HG03432 (cell line): ENCODE measurements around the gene KCNJ6.
"Not testable (repeated sequence)": the region's sequence is repeated elsewhere in the genome, so short reads cannot be mapped to it uniquely, and the experiment has no call there.

Source experiments
- ATAC-seq: cut with Tn5 transposase; IDR thresholded peaks from one replicate; pipeline ENCODE4 v1.9.1; 2021; ENCODE audit warnings: mild to moderate bottlenecking, moderate library complexity; ENCODE audit not compliant: unreplicated experiment

KCNJ6 gene

GRCh38 chr21:37618081-37618480 lies 298.2 kb downstream of the KCNJ6 start:
- ATAC-seq = no peak

DNA sequence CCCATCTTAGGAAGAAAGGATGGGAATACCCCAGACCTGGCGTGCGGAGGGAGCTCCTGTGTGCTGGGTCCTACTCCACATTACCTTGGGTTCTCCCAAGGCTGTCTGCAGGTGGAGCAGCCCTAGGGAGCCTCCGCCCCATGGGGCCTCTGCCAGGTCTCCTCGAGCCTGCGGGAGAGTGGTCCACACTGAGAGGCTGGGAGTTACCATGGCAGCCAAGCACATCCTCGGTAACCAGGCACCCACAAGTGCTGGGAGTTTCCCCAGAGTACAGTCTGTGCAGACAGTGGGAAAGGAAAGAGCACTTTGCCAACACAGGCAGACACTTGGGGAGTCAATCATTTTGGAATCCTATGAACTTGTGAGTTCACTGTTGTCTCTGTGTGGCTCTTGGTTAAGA lies 300.3 kb downstream of the KCNJ6 start:
- ATAC-seq = no peak

DNA sequence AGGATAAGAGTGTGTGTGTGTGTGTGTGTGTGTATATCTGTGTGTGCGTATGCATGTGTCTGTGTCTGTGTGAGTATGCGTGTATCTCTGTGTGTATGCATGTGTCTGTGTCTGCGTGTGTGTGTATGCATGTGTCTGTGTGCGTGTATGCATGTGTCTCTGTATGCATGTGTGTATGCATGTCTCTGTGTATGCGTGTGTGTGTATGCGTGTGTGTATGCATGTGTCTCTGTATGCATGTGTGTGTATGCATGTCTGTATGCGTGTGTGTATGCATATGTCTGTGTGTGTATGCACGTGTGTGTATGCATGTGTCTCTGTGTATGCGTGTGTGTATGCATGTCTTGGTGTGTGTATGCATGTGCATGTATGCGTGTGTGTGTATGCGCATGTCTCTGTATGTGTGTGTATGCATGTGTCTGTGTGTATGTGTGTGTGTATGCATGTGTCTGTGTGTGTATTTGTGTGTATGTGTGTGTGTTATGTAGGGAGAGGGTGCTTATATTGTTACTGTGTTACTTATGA lies 301.8 kb downstream of the KCNJ6 start:
- ATAC-seq = no peak

DNA sequence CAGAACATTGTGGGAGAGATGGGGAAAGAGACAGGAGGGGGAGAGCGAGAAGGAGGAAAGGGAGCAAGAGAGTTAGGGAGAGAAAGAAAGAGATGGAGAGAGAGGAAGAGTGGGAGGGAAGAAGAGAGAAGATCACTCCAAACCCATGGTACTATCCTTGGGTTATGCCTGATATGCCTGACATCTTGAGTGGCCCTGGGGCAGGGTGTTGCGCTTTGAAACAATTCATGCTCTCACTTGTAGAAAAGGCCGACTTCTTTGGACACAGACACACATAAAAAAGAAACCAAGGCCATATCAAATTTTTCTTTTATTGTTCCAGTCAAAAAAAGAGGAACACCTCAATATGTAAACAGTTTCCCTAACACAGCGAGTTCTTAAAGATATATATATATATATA lies 309.2 kb downstream of the KCNJ6 start:
- no peak for ATAC-seq

DNA sequence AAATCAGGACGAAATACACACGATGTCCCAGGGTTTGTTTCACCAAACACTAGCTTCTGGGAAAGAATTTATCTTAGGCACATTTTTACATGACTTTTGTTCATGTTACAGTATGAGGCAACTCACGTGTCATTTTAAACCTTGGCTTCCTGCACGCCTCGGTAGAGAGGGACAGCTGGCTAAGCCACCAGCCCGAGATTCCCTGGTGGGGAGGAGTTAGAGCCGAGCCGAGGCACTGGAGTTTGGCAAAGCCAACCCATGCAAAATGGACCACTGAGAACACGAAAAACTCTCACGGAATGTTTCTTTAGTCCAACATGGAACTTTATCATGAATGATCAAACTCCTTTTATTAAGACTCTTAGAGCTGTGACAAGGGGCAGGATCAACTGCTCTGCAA lies 309.7 kb downstream of the KCNJ6 start:
- no peak for ATAC-seq

- no peak for ATAC-seq
Observed at GRCh38 chr21:37605006-37605405, 311.3 kb downstream of the KCNJ6 start.

- no peak for ATAC-seq
Observed at GRCh38 chr21:37603129-37603528, 313.1 kb downstream of the KCNJ6 start.

- ATAC-seq = no peak
Observed at GRCh38 chr21:37601915-37602314, 314.3 kb downstream of the KCNJ6 start.

DNA sequence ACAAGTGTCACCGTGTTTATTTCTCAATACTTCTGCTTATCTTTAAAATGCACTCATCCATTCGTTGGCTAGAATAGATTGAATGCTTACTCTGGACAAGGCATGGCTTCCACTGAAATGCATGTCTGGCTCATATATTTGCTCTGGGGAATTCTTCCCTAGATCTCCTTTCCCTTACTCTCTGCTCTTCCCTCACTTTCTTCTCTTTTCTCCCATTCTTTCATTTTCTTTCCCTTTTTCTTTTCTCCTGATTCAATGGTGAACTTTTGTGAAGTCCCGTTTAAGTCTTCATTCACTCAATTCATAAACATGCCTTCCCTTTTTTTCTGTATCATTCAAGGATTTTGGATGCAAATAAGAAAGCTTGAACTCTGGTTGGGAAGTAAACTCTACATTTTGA lies 315.2 kb downstream of the KCNJ6 start:
- no peak for ATAC-seq

DNA sequence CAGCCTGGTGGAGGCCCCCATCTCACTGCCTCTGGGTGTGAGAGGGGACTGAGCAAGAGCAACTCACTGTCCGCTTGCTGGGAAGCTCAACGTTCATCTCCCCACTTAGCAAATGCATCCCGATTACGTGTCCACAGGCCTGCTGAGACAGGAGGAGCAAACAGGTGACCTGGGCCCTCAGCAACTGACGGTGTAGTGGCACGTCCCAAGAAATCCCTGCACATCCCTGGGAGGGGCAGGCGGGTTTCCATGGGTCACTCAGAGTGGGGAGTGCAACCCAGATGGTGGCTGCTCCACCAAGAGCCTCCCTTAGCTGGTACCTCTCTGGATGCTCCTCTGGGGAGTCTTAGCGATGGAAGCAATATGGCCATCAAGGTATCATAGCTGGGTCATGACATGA lies 320.3 kb downstream of the KCNJ6 start:
- no peak for ATAC-seq

DNA sequence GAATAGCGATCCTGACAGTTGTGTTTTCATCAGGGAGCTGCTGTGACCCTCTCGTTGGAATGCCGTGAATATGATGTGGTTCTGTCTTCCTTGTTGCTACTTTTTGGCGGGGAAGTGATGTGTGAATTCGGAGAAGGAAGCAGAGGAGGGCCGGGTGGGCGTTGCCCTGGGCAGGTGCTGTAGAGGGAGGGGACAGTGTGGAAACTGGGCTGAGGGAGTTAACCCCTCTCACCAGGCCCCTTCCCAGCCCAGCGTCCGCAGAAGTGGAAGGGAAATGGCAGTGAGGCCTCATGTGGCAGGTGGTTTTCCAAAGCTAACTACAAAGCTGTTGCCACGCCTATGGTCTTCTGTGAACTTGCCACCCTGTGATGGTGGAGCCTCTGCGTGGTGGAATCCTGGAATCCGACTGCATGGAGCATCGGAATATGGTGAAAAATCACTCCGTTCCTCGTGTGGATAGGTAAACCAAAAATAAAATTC lies 321.7 kb downstream of the KCNJ6 start:
- ATAC-seq = no peak

DNA sequence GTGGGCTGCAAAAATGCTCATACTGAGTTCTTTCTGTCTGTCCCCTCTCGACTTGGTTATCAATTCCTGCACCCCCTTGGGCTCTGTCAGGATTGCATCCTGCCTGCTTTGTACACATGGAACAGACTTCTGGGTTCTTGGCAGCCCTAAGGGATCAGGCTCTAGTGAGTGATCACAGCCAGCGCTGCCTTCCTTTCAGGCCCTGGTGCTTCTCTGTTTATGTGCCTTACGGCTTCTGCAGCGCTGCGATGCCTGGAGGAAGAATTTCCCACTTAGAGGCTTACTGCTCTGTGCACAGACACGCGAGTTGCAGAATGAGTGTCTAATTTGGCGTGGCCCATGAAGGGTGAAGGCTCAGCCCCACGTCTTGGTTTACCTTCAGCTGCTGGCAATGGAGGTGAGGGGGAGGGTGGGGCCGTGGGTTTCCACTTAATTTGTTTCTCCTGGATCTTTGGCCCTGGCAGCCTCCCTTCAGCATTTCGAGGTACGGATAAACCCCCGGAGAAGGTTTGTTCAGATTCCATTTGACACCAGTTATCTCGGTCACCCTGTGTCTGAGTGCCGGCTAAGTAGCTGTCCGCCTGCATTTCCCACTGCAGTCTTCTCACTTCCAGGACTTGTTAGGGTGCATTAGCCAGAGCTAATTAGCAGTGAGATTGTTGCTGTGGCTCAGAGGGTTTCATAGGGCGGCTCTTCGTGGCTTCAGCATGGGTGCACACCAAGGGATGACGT lies 322.4 kb downstream of the KCNJ6 start:
- no peak for ATAC-seq

DNA sequence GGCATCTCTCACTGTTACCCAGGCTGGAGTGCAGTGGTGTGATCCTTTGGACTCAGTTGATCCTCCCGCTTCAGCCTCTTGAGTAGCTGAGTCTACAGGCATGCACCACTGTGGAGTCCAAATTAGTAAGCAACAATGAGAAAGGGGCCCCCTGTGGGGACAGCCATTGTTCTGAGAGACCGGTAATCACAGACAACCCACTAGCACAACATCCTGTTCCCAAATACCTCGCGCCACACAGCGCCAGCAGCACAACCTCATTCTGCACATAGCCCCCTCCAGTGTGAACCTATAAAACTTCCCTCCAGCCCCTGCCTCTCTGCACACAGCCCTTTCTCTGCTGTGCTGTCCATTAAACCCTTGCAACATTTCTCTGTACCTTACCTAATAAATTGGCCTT lies 323.2 kb downstream of the KCNJ6 start:
- ATAC-seq = no peak

DNA sequence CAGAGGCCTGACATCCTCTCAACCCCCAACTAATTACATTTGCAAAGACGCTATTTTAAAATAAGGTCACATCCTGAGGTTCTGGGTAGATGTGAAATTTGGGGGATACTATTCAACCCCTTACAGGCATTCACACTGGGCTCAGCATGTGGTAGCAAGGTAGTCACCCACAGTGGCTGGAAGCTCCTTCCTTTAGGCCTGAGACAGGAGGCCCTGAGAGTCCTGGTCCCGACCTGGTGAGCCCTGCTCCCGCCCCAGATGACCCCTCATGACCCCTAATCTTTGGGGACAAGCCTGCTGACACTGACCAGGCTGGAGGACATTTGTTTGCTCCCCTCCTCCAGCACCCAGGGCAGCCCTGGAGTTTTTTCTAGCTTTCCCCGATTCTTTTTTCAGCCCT lies 323.8 kb downstream of the KCNJ6 start:
- no peak for ATAC-seq

DNA sequence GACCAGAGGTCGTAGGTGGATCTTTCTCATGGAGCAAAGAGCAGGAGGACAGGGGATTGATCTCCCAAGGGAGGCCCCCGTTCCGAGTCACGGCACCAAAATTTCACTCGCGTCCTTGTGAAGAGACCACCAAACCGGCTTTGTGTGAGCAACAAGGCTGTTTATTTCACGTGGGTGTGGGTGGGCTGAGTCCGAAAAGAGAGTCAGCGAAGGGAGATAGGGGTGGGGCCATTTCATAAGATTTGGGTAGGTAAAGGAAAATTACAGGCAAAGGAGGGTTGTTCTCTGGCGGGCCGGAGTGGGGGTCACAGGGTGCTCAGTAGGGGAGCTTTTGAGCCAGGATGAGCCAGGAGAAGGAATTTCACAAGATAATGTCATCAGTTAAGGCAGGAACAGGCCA lies 324.3 kb downstream of the KCNJ6 start:
- not testable (repeated sequence) for ATAC-seq

DNA sequence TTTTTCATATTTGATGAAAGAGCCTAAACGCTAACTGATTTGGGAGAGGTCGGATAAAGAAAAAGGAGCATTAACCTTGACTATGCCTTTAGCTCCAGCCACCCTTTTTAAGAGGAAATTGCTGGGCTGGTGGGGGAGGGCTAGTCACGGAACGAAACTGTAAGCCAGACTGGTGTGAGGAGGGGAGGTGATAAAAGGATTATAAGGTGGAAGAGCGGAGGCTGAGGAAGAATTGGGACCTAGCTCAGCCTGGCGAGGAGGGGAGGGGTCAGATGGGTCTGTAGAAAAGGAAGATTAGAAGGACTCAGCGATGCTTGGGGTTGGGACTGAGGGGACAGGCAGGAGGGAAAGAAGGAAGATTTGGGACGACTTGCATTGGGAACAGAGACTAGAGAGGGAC lies 325.4 kb downstream of the KCNJ6 start:
- not testable (repeated sequence) for ATAC-seq

DNA sequence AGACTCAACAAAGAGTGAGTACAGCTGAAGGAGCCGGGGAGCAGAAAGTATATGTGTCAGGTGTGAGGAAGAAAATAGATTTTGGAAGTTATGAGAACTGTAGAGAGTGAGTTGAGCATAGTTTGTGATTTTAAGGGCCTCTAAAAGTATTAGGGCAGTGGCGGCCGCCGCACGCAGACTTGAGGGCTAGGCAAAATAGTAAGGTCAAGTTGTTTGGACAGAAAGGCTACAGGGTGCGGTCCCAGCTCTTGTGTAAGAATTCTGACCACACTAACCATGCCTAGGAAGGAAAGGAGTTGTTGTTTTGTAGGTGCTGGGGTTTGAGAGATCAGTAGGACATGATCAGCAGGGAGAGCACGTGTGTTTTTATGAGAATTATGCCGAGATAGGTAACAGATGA lies 327.6 kb downstream of the KCNJ6 start:
- ATAC-seq = not testable (repeated sequence)

GRCh38 chr21:37587635-37588177 lies 328.6 kb downstream of the KCNJ6 start:
- ATAC-seq = no peak

DNA sequence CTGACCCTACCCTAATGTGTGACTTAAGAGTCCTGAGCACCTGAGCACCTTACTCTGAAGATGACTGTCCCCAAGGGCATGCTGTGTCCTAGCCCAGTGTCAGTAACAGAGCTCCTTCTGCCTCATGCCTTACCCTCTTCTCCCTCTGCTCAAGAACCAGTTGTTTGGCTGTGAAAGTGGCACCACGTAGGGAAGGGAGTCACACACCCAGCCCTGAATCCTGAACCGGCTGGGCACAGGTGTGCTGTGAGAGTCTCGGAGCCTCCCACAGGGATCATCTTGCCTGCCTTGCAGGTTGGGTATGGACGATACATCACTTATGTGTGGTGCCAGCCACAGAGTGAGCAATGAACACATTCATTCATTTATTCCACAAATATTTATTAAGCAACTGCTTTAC lies 329.1 kb downstream of the KCNJ6 start:
- no peak for ATAC-seq

DNA sequence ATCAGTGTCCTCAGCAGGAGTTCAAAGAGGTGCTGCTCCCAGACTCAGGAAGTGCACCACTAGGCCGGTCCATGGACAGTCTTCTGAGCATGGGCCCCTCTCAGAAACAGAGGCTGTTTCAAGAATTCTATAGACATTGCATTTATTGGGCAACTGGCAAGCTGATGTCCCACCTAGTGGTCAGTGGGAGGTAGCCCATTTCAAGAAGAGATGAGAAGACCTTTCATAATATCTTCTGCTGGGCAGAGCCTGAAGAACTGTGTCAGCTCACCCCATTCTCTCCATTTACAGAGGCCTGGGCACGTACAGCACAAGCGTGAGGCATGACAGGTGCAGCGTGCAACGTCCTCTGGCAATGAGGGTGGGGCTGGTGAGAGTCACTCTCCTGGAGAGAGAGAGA lies 333.7 kb downstream of the KCNJ6 start:
- ATAC-seq = no peak

GRCh38 chr21:37580666-37581065 lies 335.6 kb downstream of the KCNJ6 start:
- ATAC-seq = no peak

- no peak for ATAC-seq
Observed at GRCh38 chr21:37579356-37579755, 336.9 kb downstream of the KCNJ6 start.
